ENCODE data around the gene ACTG2. TPM values are rescaled to one million over a fixed set of nuclear protein-coding genes. Genes with fewer than 3 reads are reported as not detected.

ACTG2 gene
- total RNA-seq, 1 experiment from 2014 or later, result not detected

- no peak overlapping the region for H3K4me3 ChIP-seq (ENCODE audit: low read length)
- H3K36me3 ChIP-seq (ENCODE audit: insufficient read depth, low read length), result no peaks in the 10 kb centered on the region
- H2AFZ ChIP-seq (ENCODE audit: low read length), result no peak overlapping the region
- H3K9me3 ChIP-seq (ENCODE audit: low read length), result no peaks in the 10 kb centered on the region
- H3K27me3 ChIP-seq (ENCODE audit: low read length), result no peaks in the 10 kb centered on the region
- no peaks in the 10 kb centered on the region for H3K4me1 ChIP-seq (ENCODE audit: low read length)
- H3K4me2 ChIP-seq (ENCODE audit: low read depth, low read length, poor library complexity, severe bottlenecking), result no peak overlapping the region
- H3K79me2 ChIP-seq (ENCODE audit: low read length), result no peaks in the 10 kb centered on the region
- no peak overlapping the region for H3K27ac ChIP-seq (ENCODE audit: low read length)
- no peak overlapping the region for H3K9ac ChIP-seq (ENCODE audit: low read length)
- H3K9me2 ChIP-seq (replicated peaks; ENCODE audit: insufficient read depth, low read length), result no peaks in the 10 kb centered on the region
- DNase-seq, result no peak
- H4K20me1 ChIP-seq (ENCODE audit: insufficient read depth, low read depth, low read length), result no peaks in the 10 kb centered on the region
Measured at GRCh38 chr2:73888388-73888787, 4.4 kb upstream of the ACTG2 start.

GRCh38 chr2:73889206-73889605, 3.6 kb upstream of the ACTG2 start:
- Histone ChIP-seq H3K27ac (ENCODE audit: low read length) (no peak overlapping the region), H3K36me3 (ENCODE audit: insufficient read depth, low read length) (no peaks in the 10 kb centered on the region), H3K27me3 (ENCODE audit: low read length) (no peaks in the 10 kb centered on the region), H3K4me2 (ENCODE audit: low read depth, low read length, poor library complexity, severe bottlenecking) (no peak overlapping the region), H3K4me1 (ENCODE audit: low read length) (no peaks in the 10 kb centered on the region), H3K4me3 (ENCODE audit: low read length) (no peak overlapping the region), H4K20me1 (ENCODE audit: insufficient read depth, low read depth, low read length) (no peaks in the 10 kb centered on the region), H3K9me2 (replicated peaks; ENCODE audit: insufficient read depth, low read length) (no peaks in the 10 kb centered on the region), H3K9ac (ENCODE audit: low read length) (no peak overlapping the region), H3K79me2 (ENCODE audit: low read length) (no peaks in the 10 kb centered on the region), H3K9me3 (ENCODE audit: low read length) (no peaks in the 10 kb centered on the region), H2AFZ (ENCODE audit: low read length) (no peak overlapping the region)
- no peak for DNase-seq

- Histone ChIP-seq H3K9ac (ENCODE audit: low read length) (no peak overlapping the region), H3K4me1 (ENCODE audit: low read length) (no peaks in the 10 kb centered on the region), H3K79me2 (ENCODE audit: low read length) (no peaks in the 10 kb centered on the region), H3K4me3 (ENCODE audit: low read length) (no peak overlapping the region), H3K4me2 (ENCODE audit: low read depth, low read length, poor library complexity, severe bottlenecking) (no peak overlapping the region), H4K20me1 (ENCODE audit: insufficient read depth, low read depth, low read length) (no peaks in the 10 kb centered on the region), H3K36me3 (ENCODE audit: insufficient read depth, low read length) (no peaks in the 10 kb centered on the region), H3K9me2 (replicated peaks; ENCODE audit: insufficient read depth, low read length) (no peaks in the 10 kb centered on the region), H3K9me3 (ENCODE audit: low read length) (no peaks in the 10 kb centered on the region), H2AFZ (ENCODE audit: low read length) (no peak overlapping the region), H3K27ac (ENCODE audit: low read length) (no peak overlapping the region), H3K27me3 (ENCODE audit: low read length) (no peaks in the 10 kb centered on the region)
- DNase-seq, result no peak
Measured at GRCh38 chr2:73890301-73891092, 2.3 kb upstream of the ACTG2 start.

GRCh38 chr2:73891276-73891901, 1.4 kb upstream of the ACTG2 start:
- Histone ChIP-seq H3K79me2 (ENCODE audit: low read length) (no peaks in the 10 kb centered on the region), H3K36me3 (ENCODE audit: insufficient read depth, low read length) (no peaks in the 10 kb centered on the region), H3K9me3 (ENCODE audit: low read length) (no peaks in the 10 kb centered on the region), H3K4me2 (ENCODE audit: low read depth, low read length, poor library complexity, severe bottlenecking) (no peak overlapping the region), H3K4me3 (ENCODE audit: low read length) (no peak overlapping the region), H3K27ac (ENCODE audit: low read length) (no peak overlapping the region), H4K20me1 (ENCODE audit: insufficient read depth, low read depth, low read length) (no peaks in the 10 kb centered on the region), H3K9me2 (replicated peaks; ENCODE audit: insufficient read depth, low read length) (no peaks in the 10 kb centered on the region), H3K4me1 (ENCODE audit: low read length) (no peaks in the 10 kb centered on the region), H3K27me3 (ENCODE audit: low read length) (no peaks in the 10 kb centered on the region), H3K9ac (ENCODE audit: low read length) (no peak overlapping the region), H2AFZ (ENCODE audit: low read length) (no peak overlapping the region)
- DNase-seq, result no peak

DNA sequence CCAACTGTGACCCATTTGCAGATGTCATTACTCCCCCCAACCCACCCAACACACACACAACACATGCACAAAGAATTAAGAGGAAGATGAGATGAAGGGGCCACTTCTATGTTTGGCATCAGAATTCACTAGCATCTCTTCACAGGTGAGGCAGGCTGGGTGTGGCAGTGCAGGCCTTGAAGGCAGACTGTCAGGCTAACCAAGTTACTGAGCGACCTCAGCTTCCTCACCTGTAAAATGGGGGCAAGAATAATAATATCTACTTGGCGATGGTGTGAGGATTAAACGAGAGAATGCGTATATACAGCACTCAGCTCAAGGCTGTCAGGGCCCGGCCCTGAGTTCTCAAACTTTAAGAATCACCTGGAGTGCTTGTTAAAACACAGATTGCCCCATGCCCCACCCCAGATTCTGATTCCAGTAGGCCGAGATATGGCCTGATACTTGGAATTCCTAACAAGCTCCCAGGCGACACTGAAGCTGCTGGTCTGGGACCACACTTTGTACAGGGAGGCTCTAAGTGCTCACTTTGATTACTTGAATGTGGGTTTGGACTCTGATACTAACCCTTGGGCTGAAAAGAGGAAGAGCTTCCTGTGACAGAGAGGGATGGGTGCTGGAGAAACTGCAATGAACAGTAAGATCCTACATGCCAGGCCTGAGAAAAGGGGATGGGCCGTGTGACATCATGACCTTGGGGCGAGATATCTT, 1.1 kb downstream of the ACTG2 start:
- Histone ChIP-seq H3K9ac (ENCODE audit: low read length) (no peak overlapping the region), H3K9me3 (ENCODE audit: low read length) (no peaks in the 10 kb centered on the region), H3K4me3 (ENCODE audit: low read length) (no peak overlapping the region)

GRCh38 chr2:73894475-73894850, 1.7 kb downstream of the ACTG2 start:
- no peaks in the 10 kb centered on the region for H3K9me2 ChIP-seq (replicated peaks; ENCODE audit: insufficient read depth, low read length)
- no peaks in the 10 kb centered on the region for H3K79me2 ChIP-seq (ENCODE audit: low read length)
- H3K27ac ChIP-seq (ENCODE audit: low read length), result no peak overlapping the region

More for the DNA sequence above, 1.1 kb downstream of the ACTG2 start:
- no peaks in the 10 kb centered on the region for H4K20me1 ChIP-seq (ENCODE audit: insufficient read depth, low read depth, low read length)
- H3K4me1 ChIP-seq (ENCODE audit: low read length), result no peaks in the 10 kb centered on the region
- no peaks in the 10 kb centered on the region for H3K79me2 ChIP-seq (ENCODE audit: low read length)
- H3K4me2 ChIP-seq (ENCODE audit: low read depth, low read length, poor library complexity, severe bottlenecking), result no peak overlapping the region
- H2AFZ ChIP-seq (ENCODE audit: low read length), result no peak overlapping the region
- no peaks in the 10 kb centered on the region for H3K27me3 ChIP-seq (ENCODE audit: low read length)
- DNase-seq, result no peak
- H3K9me2 ChIP-seq (replicated peaks; ENCODE audit: insufficient read depth, low read length), result no peaks in the 10 kb centered on the region
- H3K27ac ChIP-seq (ENCODE audit: low read length), result no peak overlapping the region
- no peaks in the 10 kb centered on the region for H3K36me3 ChIP-seq (ENCODE audit: insufficient read depth, low read length)

DNA sequence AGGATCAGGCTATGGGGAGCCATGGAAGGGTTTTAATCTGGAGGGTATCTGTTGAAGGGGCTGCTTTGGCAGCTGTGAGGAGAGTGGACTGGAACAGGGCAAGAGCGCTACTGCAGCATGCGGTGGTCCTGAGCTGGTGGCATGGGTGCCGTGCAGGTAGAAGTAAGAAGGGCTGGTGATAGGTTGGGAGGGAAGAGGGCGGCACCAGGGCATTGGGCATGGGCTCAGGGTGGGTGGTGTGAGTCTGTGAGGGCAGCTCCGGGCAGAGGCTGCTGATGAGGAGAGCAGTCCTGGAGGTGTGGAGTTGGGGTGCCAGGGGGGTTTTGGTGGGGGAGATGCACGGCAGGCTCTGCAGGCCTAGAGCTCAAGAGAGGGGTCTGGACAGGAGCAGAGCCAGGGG, 2.1 kb downstream of the ACTG2 start:
- DNase-seq, result no peak
- Histone ChIP-seq H3K79me2 (ENCODE audit: low read length) (no peaks in the 10 kb centered on the region), H3K9me2 (replicated peaks; ENCODE audit: insufficient read depth, low read length) (no peaks in the 10 kb centered on the region), H3K27ac (ENCODE audit: low read length) (no peak overlapping the region), H3K4me3 (ENCODE audit: low read length) (no peak overlapping the region), H3K36me3 (ENCODE audit: insufficient read depth, low read length) (no peaks in the 10 kb centered on the region), H3K9me3 (ENCODE audit: low read length) (no peaks in the 10 kb centered on the region), H3K27me3 (ENCODE audit: low read length) (no peaks in the 10 kb centered on the region), H4K20me1 (ENCODE audit: insufficient read depth, low read depth, low read length) (no peaks in the 10 kb centered on the region), H3K9ac (ENCODE audit: low read length) (no peak overlapping the region), H3K4me2 (ENCODE audit: low read depth, low read length, poor library complexity, severe bottlenecking) (no peak overlapping the region), H3K4me1 (ENCODE audit: low read length) (no peaks in the 10 kb centered on the region), H2AFZ (ENCODE audit: low read length) (no peak overlapping the region)

More at GRCh38 chr2:73894475-73894850, 1.7 kb downstream of the ACTG2 start:
- Histone ChIP-seq H3K36me3 (ENCODE audit: insufficient read depth, low read length) (no peaks in the 10 kb centered on the region), H3K4me1 (ENCODE audit: low read length) (no peaks in the 10 kb centered on the region), H3K4me2 (ENCODE audit: low read depth, low read length, poor library complexity, severe bottlenecking) (no peak overlapping the region), H3K9ac (ENCODE audit: low read length) (no peak overlapping the region), H4K20me1 (ENCODE audit: insufficient read depth, low read depth, low read length) (no peaks in the 10 kb centered on the region), H3K4me3 (ENCODE audit: low read length) (no peak overlapping the region), H3K27me3 (ENCODE audit: low read length) (no peaks in the 10 kb centered on the region), H2AFZ (ENCODE audit: low read length) (no peak overlapping the region), H3K9me3 (ENCODE audit: low read length) (no peaks in the 10 kb centered on the region)
- no peak for DNase-seq

- no peak overlapping the region for H3K9ac ChIP-seq (ENCODE audit: low read length)
- H2AFZ ChIP-seq (ENCODE audit: low read length), result no peak overlapping the region
- H4K20me1 ChIP-seq (ENCODE audit: insufficient read depth, low read depth, low read length), result no peaks in the 10 kb centered on the region
- no peak for DNase-seq
- no peak overlapping the region for H3K4me2 ChIP-seq (ENCODE audit: low read depth, low read length, poor library complexity, severe bottlenecking)
- H3K27me3 ChIP-seq (ENCODE audit: low read length), result no peaks in the 10 kb centered on the region
- no peaks in the 10 kb centered on the region for H3K9me3 ChIP-seq (ENCODE audit: low read length)
- no peaks in the 10 kb centered on the region for H3K9me2 ChIP-seq (replicated peaks; ENCODE audit: insufficient read depth, low read length)
- H3K4me3 ChIP-seq (ENCODE audit: low read length), result no peak overlapping the region
- H3K27ac ChIP-seq (ENCODE audit: low read length), result no peak overlapping the region
- no peaks in the 10 kb centered on the region for H3K36me3 ChIP-seq (ENCODE audit: insufficient read depth, low read length)
- H3K79me2 ChIP-seq (ENCODE audit: low read length), result no peaks in the 10 kb centered on the region
- H3K4me1 ChIP-seq (ENCODE audit: low read length), result no peaks in the 10 kb centered on the region
Measured at GRCh38 chr2:73895473-73895872, 2.7 kb downstream of the ACTG2 start.
